ENCODE measurements around the gene RYR1.

RYR1 gene

DNA sequence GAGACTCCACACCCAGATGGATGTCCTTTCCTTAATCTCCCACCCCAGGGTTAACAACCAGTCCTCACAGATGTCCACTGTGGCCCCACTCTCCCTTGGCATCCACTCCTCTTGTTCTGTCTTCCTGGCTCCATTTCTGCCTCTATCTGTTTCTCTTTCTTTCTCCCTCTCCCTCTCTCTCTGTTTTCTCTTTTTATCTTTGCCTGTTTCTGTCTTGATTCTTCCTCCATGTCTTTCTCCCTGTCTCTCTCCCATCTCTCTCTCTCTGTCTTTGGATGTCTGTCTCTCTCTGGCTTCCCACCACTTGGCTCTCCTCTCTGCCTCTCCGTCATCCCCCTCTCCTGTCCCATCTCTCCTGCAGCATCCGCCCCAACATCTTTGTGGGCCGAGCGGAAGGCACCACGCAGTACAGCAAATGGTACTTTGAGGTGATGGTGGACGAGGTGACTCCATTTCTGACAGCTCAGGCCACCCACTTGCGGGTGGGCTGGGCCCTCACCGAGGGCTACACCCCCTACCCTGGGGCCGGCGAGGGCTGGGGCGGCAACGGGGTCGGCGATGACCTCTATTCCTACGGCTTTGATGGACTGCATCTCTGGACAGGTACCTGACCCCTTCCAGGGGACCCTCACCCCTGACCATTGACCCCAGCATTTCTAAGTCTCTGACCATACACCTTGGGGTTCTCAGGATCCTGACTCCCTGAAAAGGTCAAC lies 24.4 kb downstream of the RYR1 start:
- no peak overlapping the region for H3K4me3 ChIP-seq (replicated peaks; ENCODE audit: low read depth, low read length)
- no peak for DNase-seq (ENCODE audit: low read depth)
- TF ChIP-seq, protein P1, sequence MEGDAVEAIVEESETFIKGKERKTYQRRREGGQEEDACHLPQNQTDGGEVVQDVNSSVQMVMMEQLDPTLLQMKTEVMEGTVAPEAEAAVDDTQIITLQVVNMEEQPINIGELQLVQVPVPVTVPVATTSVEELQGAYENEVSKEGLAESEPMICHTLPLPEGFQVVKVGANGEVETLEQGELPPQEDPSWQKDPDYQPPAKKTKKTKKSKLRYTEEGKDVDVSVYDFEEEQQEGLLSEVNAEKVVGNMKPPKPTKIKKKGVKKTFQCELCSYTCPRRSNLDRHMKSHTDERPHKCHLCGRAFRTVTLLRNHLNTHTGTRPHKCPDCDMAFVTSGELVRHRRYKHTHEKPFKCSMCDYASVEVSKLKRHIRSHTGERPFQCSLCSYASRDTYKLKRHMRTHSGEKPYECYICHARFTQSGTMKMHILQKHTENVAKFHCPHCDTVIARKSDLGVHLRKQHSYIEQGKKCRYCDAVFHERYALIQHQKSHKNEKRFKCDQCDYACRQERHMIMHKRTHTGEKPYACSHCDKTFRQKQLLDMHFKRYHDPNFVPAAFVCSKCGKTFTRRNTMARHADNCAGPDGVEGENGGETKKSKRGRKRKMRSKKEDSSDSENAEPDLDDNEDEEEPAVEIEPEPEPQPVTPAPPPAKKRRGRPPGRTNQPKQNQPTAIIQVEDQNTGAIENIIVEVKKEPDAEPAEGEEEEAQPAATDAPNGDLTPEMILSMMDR (IDR thresholded peaks at IDR 0.05; ENCODE audit: low read length, missing control alignments): no peak

DNA sequence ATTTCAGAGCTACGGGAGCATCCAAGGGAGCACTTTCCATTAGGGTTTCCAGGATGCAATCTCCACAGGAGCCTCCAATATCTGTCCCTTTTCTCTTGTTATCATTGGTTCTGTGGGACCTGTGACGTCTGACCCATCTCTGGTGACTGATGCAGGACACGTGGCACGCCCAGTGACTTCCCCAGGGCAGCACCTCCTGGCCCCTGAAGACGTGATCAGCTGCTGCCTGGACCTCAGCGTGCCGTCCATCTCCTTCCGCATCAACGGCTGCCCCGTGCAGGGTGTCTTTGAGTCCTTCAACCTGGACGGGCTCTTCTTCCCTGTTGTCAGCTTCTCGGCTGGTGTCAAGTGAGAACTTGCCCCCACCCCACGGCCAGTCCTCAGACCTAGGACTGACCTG lies 25.5 kb downstream of the RYR1 start:
- no peak overlapping the region for H3K4me3 ChIP-seq (replicated peaks; ENCODE audit: low read depth, low read length)
- TF ChIP-seq, protein P1 (IDR thresholded peaks at IDR 0.05; ENCODE audit: low read length, missing control alignments): no peak
- DNase-seq (ENCODE audit: low read depth): no peak

DNA sequence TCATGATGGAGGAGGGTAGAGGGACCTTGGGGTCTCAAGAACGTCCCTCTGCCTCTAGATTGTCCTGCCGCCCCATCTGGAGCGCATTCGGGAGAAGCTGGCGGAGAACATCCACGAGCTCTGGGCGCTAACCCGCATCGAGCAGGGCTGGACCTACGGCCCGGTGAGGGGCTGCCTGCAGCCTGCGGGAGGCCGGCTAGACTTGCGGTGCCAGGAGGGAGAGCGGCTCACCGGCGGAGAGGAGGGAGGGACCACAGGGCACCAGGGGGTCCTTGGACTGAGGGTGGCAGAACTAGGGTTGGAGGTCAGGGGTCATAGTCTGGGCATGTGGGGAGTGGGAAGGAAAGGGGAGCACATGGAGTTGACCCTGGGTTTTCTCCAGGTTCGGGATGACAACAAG lies 29.9 kb downstream of the RYR1 start:
- TF ChIP-seq, protein P1 (IDR thresholded peaks at IDR 0.05; ENCODE audit: low read length, missing control alignments): no peak
- no peak for DNase-seq (ENCODE audit: low read depth)
- no peak overlapping the region for H3K4me3 ChIP-seq (replicated peaks; ENCODE audit: low read depth, low read length)

DNA sequence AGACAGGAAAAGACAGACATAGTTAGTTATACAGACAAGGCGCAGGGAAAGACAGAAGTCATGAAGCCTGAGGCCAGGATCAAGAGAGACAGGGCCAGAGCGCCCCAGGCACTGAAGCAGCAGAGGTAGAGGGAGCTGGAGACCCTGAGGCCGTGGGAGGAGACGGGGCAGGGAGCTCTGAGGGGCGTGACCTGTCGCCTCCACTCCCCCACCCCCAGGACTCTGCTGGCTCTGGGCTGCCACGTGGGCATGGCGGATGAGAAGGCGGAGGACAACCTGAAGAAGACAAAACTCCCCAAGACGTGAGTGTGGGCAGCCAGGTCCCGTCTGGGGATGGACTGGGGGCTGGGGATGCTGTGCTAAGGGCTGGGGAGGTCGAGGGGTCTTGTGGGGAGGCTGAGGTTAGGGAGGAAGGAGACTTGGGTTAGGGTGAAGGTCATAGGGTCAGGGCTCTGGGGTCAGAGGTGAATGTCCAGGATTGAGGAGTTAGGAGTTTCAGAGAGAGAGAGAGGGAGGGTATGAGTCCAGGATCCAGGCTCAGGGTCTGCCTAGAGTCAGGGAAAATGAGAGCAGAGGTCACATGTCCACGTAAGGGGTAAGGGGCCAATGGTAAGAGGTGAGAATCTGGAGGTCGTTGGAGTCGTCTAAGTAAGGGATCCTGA lies 31.1 kb downstream of the RYR1 start:
- TF ChIP-seq, protein P1 (IDR thresholded peaks at IDR 0.05; ENCODE audit: low read length, missing control alignments): no peak
- H3K4me3 ChIP-seq (replicated peaks; ENCODE audit: low read depth, low read length): no peak overlapping the region
- DNase-seq (ENCODE audit: low read depth): no peak

DNA sequence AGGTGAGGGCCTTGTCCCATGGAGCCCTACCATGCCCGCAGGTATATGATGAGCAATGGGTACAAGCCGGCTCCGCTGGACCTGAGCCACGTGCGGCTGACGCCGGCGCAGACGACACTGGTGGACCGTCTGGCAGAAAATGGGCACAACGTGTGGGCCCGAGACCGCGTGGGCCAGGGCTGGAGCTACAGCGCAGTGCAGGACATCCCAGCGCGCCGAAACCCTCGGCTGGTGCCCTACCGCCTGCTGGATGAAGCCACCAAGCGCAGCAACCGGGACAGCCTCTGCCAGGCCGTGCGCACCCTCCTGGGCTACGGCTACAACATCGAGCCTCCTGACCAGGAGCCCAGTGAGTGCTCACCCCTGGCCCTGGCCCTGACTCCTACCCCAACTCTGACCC lies 32.6 kb downstream of the RYR1 start:
- H3K4me3 ChIP-seq (replicated peaks; ENCODE audit: low read depth, low read length): no peak overlapping the region
- TF ChIP-seq, protein P1 (IDR thresholded peaks at IDR 0.05; ENCODE audit: low read length, missing control alignments): no peak
- no peak for DNase-seq (ENCODE audit: low read depth)

DNA sequence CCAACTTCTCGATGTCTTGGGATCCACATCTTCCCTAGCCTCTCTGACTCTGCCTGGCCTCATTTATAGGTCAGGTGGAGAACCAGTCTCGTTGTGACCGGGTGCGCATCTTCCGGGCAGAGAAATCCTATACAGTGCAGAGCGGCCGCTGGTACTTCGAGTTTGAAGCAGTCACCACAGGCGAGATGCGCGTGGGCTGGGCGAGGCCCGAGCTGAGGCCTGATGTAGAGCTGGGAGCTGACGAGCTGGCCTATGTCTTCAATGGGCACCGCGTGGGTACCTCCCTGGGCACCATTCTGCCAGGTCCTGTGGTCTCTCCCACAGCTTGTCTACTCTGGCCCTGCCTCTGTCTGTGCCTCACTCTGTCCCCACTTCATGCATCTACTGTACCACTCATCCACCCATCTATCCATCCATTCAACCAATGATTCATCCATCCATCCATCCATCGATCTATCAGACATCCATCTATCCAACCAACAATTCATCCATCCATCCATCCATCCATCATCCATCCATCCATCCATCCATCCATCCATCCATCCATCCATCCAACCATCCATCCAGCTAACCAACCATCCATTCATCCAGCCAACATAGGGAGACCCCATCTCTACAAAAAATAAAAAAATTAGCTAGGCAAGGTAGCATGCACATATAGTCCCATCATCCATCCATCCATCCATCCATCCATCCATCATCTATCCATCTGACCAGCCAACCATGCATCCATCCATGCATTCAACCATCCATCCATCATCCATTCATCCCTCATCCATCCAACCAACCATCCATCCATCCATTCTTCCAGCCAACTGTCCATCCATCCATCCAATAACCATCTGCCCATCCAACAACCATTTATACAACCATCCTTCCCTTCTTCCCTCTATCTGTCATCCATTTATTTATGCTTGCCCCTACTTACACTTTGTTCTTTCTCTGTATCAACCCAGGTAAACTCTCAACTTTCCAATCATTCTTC lies 34.3 kb downstream of the RYR1 start:
- DNase-seq (ENCODE audit: low read depth): no peak
- H3K4me3 ChIP-seq (replicated peaks; ENCODE audit: low read depth, low read length): no peak overlapping the region
- TF ChIP-seq, protein P1 (IDR thresholded peaks at IDR 0.05; ENCODE audit: low read length, missing control alignments): no peak
